ENCODE results near the gene GAS7. TPM values are rescaled to one million over a fixed set of nuclear protein-coding genes. Genes with fewer than 3 reads are reported as not detected.

GAS7 gene
- total and polyA plus RNA-seq, 10 of the 15 experiments (the other 5 are each of a cell fraction or from before 2014, with no cell fraction given) = 2.3 to 53.4 (median 24.0) TPM

GRCh38 chr17:10077561-10078299 lies 120.7 kb downstream of the GAS7 start:
- 33% methylated on average over 4 of the region's 4 CpGs for whole genome bisulfite sequencing (ENCODE audit: insufficient coverage, insufficient replicate concordance, low lambda C conversion rate, missing lambda C conversion rate)
- POLR2A ChIA-PET = no interaction called here

More at GRCh38 chr17:10077561-10078299, 120.7 kb downstream of the GAS7 start:
- no TSS peak for BruUV-seq (replicated peaks)
- TF ChIP-seq CTCF (IDR thresholded peaks at IDR 0.05 in 2 of 3, conservative IDR thresholded peaks at IDR 0.05 in 1 of 3; ENCODE audit: control insufficient read depth in 2 of 3, extremely low read depth in 1 of 3, insufficient read depth in 1 of 3, low read depth in 3 of 3, low read length in 3 of 3) = no peak
- TF ChIP-seq CHD4 (IDR thresholded peaks at IDR 0.05) = no peak
- TF ChIP-seq MLLT1 (IDR thresholded peaks at IDR 0.05) = no peak
- TF ChIP-seq YBX1 (IDR thresholded peaks at IDR 0.05) = no peak
- TF ChIP-seq ATF3 (IDR thresholded peaks at IDR 0.05; ENCODE audit: borderline replicate concordance, extremely low read depth, low read depth, low read length) = no peak
- no peak for TF ChIP-seq SMAD5 (IDR thresholded peaks at IDR 0.05; ENCODE audit: low read depth)
- no peak for TF ChIP-seq SP1 (IDR thresholded peaks at IDR 0.05; ENCODE audit: low read depth, low read length)
- TF ChIP-seq YY1 (IDR thresholded peaks at IDR 0.05; ENCODE audit: low read depth, low read length) = no peak
- TF ChIP-seq BCLAF1 (IDR thresholded peaks at IDR 0.05) = no peak
- TF ChIP-seq SUPT20H (IDR thresholded peaks at IDR 0.05; ENCODE audit: borderline replicate concordance, control insufficient read depth, low read depth, low read length) = no peak
- TF ChIP-seq CBX3 (IDR thresholded peaks at IDR 0.05; ENCODE audit: borderline replicate concordance, low read depth) = no peak
- no peak for TF ChIP-seq SUZ12 (IDR thresholded peaks at IDR 0.05; ENCODE audit: unreplicated experiment)
- no peak for TF ChIP-seq ETV6 (conservative IDR thresholded peaks at IDR 0.05 in 1 of 2, IDR thresholded peaks at IDR 0.05 in 1 of 2; ENCODE audit: borderline replicate concordance in 1 of 2, low read depth in 1 of 2)
- no peak for TF ChIP-seq CHD2 (IDR thresholded peaks at IDR 0.05; ENCODE audit: borderline replicate concordance, low read depth, low read length)
- intact Hi-C loops (cut with micrococcal nuclease; ENCODE audit: unreplicated experiment) = no loop called here
- in situ Hi-C loops (cut with MboI) = no loop called here
- no peak overlapping the region for H3K9ac ChIP-seq (ENCODE audit: control insufficient read depth, insufficient read depth, low read length)
- H3K27ac ChIP-seq (ENCODE audit: control insufficient read depth, insufficient read depth) = no peak overlapping the region
- H3K27me3 ChIP-seq (replicated peaks in 1 of 2; ENCODE audit: control insufficient read depth in 2 of 2, insufficient read depth in 2 of 2, low read length in 1 of 2) = no peaks in the 10 kb centered on the region
- H3K36me3 ChIP-seq (ENCODE audit: control insufficient read depth in 2 of 2, insufficient read depth in 2 of 2, low read length in 1 of 2) = no peaks in the 10 kb centered on the region
- peaks cover 2% of the 10 kb centered on the region; the same call in 1 of the 3 replicates for H3K9me3 ChIP-seq (replicated peaks; ENCODE audit: control insufficient read depth, insufficient read depth, low read length)
- no peak for ATAC-seq
- H4K20me1 ChIP-seq (ENCODE audit: control insufficient read depth, insufficient read depth) = no peaks in the 10 kb centered on the region
- no peak overlapping the region for H3K4me3 ChIP-seq
- H3K4me1 ChIP-seq (ENCODE audit: control insufficient read depth, insufficient read depth, low read length) = peaks cover 12% of the 10 kb centered on the region
- H3K79me2 ChIP-seq (ENCODE audit: control insufficient read depth, insufficient read depth, low read length) = no peaks in the 10 kb centered on the region
- no peak for FAIRE-seq
- SMC1A ChIA-PET (ENCODE audit: uncharacterized antibody, unreplicated experiment) = no interaction called here
- no peak for DNase-seq (ENCODE audit: low read depth, low spot score)
- CTCF ChIA-PET = interaction anchor here (1.3 kb wide), 1 partner anchor 111 kb away, joined by 3 read pairs; no protein-coding TSS in a partner anchor
- RAD21 ChIA-PET (ENCODE audit: unreplicated experiment) = no interaction called here
- H3K4me2 ChIP-seq (ENCODE audit: control insufficient read depth, insufficient read depth) = no peak overlapping the region
- H2AFZ ChIP-seq (ENCODE audit: control insufficient read depth, low read depth, low read length) = no peak overlapping the region
